Caco-2 (cell line): ENCODE results near the gene C1orf35. TPM values are rescaled to one million over a fixed set of nuclear protein-coding genes. Genes with fewer than 3 reads are reported as not detected.
A peak's percentile ranks its signal among the peaks of the same experiment; 100 is the strongest.

Experiments
- BruUV-seq: library from RNA; stranded (reverse); fragments of 400-500 nt; replicated peaks from 2 replicates; lab custom pipeline; 2021; lab: Mats Ljungman, UMichigan
- CTCF ChIA-PET: fragments of 300-600 bp; sonication (Branson Sonifier 250); formaldehyde crosslinking; loops from one replicate; lab custom pipeline; 2022; ENCODE audit warnings: antibody characterized with exemption; lab: Charles Lee
- POLR2A ChIA-PET: fragments of 300-600 bp; sonication (Branson Sonifier 250); formaldehyde crosslinking; loops from one replicate; lab custom pipeline; 2022; ENCODE audit warnings: antibody characterized with exemption; lab: Charles Lee
- DNase-seq, 2 experiments: peaks; one replicate each; pipeline versions ENCODE4 v3.0.0 to v3.0.0-alpha.2; 2020 to 2022
- H3K27me3 ChIP-seq: replicated peaks from 2 replicates; pipeline ENCODE4 v1.6.0; 2011; ENCODE audit warnings: low read length; ENCODE audit not compliant: control insufficient read depth, insufficient read depth
- H3K36me3 ChIP-seq: 2 replicates; pipeline ENCODE4 v1.5.1; 2011; ENCODE audit warnings: low read length; ENCODE audit not compliant: control insufficient read depth, insufficient read depth
- H3K4me1 ChIP-seq: fragments of 250-450 bp; sonication (Bioruptor Pico); 2 replicates; pipeline ENCODE4 v1.5.1; 2020; ENCODE audit warnings: mild to moderate bottlenecking
- H3K4me3 ChIP-seq: 2 replicates; pipeline ENCODE4 v1.5.1; 2011; ENCODE audit warnings: low read depth, mild to moderate bottlenecking, control low read depth, low read length
- H3K9me3 ChIP-seq: fragments of 250-450 bp; sonication (Bioruptor Pico); 2 replicates; pipeline ENCODE4 v1.5.1; 2020; ENCODE audit warnings: mild to moderate bottlenecking, moderate library complexity
- H3K27ac Mint-ChIP-seq: one replicate; pipeline ENCODE4 v1.8.0; 2022; ENCODE audit warnings: mixed read lengths; ENCODE audit not compliant: unreplicated experiment
- H3K27me3 Mint-ChIP-seq: one replicate; pipeline ENCODE4 v1.8.0; 2022; ENCODE audit warnings: mixed read lengths; ENCODE audit not compliant: insufficient read depth, unreplicated experiment
- H3K36me3 Mint-ChIP-seq: one replicate; pipeline ENCODE4 v1.8.0; 2022; ENCODE audit warnings: mild to moderate bottlenecking, mixed read lengths; ENCODE audit not compliant: insufficient read depth, unreplicated experiment
- H3K4me1 Mint-ChIP-seq: one replicate; pipeline ENCODE4 v1.8.0; 2022; ENCODE audit warnings: low read depth, mixed read lengths; ENCODE audit not compliant: unreplicated experiment
- H3K4me3 Mint-ChIP-seq: one replicate; pipeline ENCODE4 v1.8.0; 2022; ENCODE audit warnings: mild to moderate bottlenecking, moderate library complexity, mixed read lengths; ENCODE audit not compliant: unreplicated experiment
- H3K9me3 Mint-ChIP-seq: one replicate; pipeline ENCODE4 v1.8.0; 2022; ENCODE audit warnings: mixed read lengths; ENCODE audit not compliant: unreplicated experiment
- CTCF ChIP-seq, 2 experiments: fragments of 200-600 bp in 1 of 2; IDR thresholded peaks; 1 replicate in 1 of 2; 2 replicates in 1 of 2; pipeline versions ENCODE4 v1.5.1 to v1.8.0; 2011 to 2022; ENCODE audit warnings: antibody characterized with exemption in 1 of 2, control low read depth in 1 of 2, inconsistent platforms in 1 of 2, low read depth in 1 of 2, low read length in 1 of 2, mild to moderate bottlenecking in 1 of 2, moderate library complexity in 1 of 2; ENCODE audit not compliant: insufficient read depth in 1 of 2, severe bottlenecking in 1 of 2, unreplicated experiment in 1 of 2
- intact Hi-C: fragments of 100-400 bp; cut with micrococcal nuclease; formaldehyde crosslinking; loops from one replicate; pipeline ENCODE4 v1.10.0; 2022; ENCODE audit not compliant: unreplicated experiment
- total RNA-seq: library from RNA; stranded (reverse); gene quantifications from 2 replicates; pipeline ENCODE4 v1.2.3, GENCODE V29; 2022

Gene C1orf35
- total RNA-seq, 1 experiment from 2014 or later: 34.5 TPM

GRCh38 chr1:228083871-228084278 is 19.2 kb downstream of the C1orf35 start:
- TF ChIP-seq CTCF (IDR thresholded peaks at IDR 0.05; ENCODE audit: insufficient read depth in 1 of 2, low read depth in 1 of 2, low read length in 1 of 2, severe bottlenecking in 1 of 2, unreplicated experiment in 1 of 2): no peak
- Mint-ChIP-seq H3K27me3 (no peaks in the 10 kb centered on the region), H3K9me3 (no peaks in the 10 kb centered on the region), H3K4me3 (peak overlapping the region; percentile 93), H3K36me3 (peaks cover 55% of the 10 kb centered on the region), H3K27ac (peak overlapping the region; percentile 95), H3K4me1 (peaks cover 24% of the 10 kb centered on the region)
- ChIA-PET POLR2A (interaction anchor here (0.6 kb wide), 2 partner anchors 24 to 26 kb away, joined by 3 to 7 read pairs; no protein-coding TSS in a partner anchor), CTCF (interaction anchor here (0.6 to 1.6 kb wide), 3 partner anchors 18 to 84 kb away, joined by 3 to 5 read pairs (median 4); no protein-coding TSS in a partner anchor)
- intact Hi-C loops: loop anchor here (2.0 kb wide), 4 partner anchors 17 to 57 kb away; partner anchors contain the start of genes GUK1 and MRPL55
- H3K4me1 ChIP-seq: peaks cover 23% of the 10 kb centered on the region
- no peaks in the 10 kb centered on the region for H3K27me3 ChIP-seq
- no peak for DNase-seq
- peaks cover 3% of the 10 kb centered on the region for H3K36me3 ChIP-seq
- H3K9me3 ChIP-seq: no peaks in the 10 kb centered on the region
- peak overlapping the region; percentile 98 for H3K4me3 ChIP-seq
- BruUV-seq: TSS peak; percentile 32

GRCh38 chr1:228082918-228083870 is 19.9 kb downstream of the C1orf35 start:
- H3K4me3 ChIP-seq: peak overlapping the region; percentile 98
- ChIA-PET CTCF (interaction anchor here (0.6 to 1.6 kb wide), 5 partner anchors 19 to 288 kb away, joined by 3 to 5 read pairs (median 4); no protein-coding TSS in a partner anchor), POLR2A (interaction anchor here (0.6 to 1.6 kb wide), 6 partner anchors 23 to 82 kb away, joined by 3 to 8 read pairs (median 5); no protein-coding TSS in a partner anchor)
- BruUV-seq: TSS peak; percentile 67
- H3K36me3 ChIP-seq: peaks cover 3% of the 10 kb centered on the region
- peak; percentile 73 to 78 for DNase-seq
- H3K4me1 ChIP-seq: peaks cover 23% of the 10 kb centered on the region
- no peaks in the 10 kb centered on the region for H3K9me3 ChIP-seq
- H3K9me3 Mint-ChIP-seq: no peaks in the 10 kb centered on the region
- H3K4me3 Mint-ChIP-seq: peak overlapping the region; percentile 93
- peaks cover 21% of the 10 kb centered on the region for H3K4me1 Mint-ChIP-seq
- no peak for TF ChIP-seq CTCF (IDR thresholded peaks at IDR 0.05; ENCODE audit: insufficient read depth in 1 of 2, low read depth in 1 of 2, low read length in 1 of 2, severe bottlenecking in 1 of 2, unreplicated experiment in 1 of 2)
- peak overlapping the region; percentile 95 for H3K27ac Mint-ChIP-seq
- H3K36me3 Mint-ChIP-seq: peaks cover 48% of the 10 kb centered on the region
- no peaks in the 10 kb centered on the region for H3K27me3 Mint-ChIP-seq
- no peaks in the 10 kb centered on the region for H3K27me3 ChIP-seq
- intact Hi-C loops: loop anchor here (2.0 kb wide), 3 partner anchors 22 to 58 kb away; partner anchors contain the start of genes GUK1 and MRPL55
